ENCODE data around the gene KXD1.

Gene KXD1

GRCh38 chr19:18557411-18558201 lies at the start of gene KXD1:
Gene KXD1, plus strand, starts transcription at chr19:18557870. Its CDS starts 4,187 bp downstream, at chr19:18562057.
- peak within 1 kb of the TSS; percentile 94 for H3K4me3 ChIP-seq (ENCODE audit: low read depth, low read length)
- TF ChIP-seq CTCF (IDR thresholded peaks at IDR 0.05; ENCODE audit: borderline replicate concordance, insufficient read depth, low read depth, low read length) = no peak

- H3K4me3 ChIP-seq (ENCODE audit: low read depth, low read length) = no peak overlapping the region
- no peak for TF ChIP-seq CTCF (IDR thresholded peaks at IDR 0.05; ENCODE audit: borderline replicate concordance, insufficient read depth, low read depth, low read length)
These were observed 49.1 kb upstream of the KXD1 start for GRCh38 chr19:18508585-18508984.

GRCh38 chr19:18510216-18510615 lies 47.5 kb upstream of the KXD1 start:
- no peak overlapping the region for H3K4me3 ChIP-seq (ENCODE audit: low read depth, low read length)
- no peak for TF ChIP-seq CTCF (IDR thresholded peaks at IDR 0.05; ENCODE audit: borderline replicate concordance, insufficient read depth, low read depth, low read length)

DNA sequence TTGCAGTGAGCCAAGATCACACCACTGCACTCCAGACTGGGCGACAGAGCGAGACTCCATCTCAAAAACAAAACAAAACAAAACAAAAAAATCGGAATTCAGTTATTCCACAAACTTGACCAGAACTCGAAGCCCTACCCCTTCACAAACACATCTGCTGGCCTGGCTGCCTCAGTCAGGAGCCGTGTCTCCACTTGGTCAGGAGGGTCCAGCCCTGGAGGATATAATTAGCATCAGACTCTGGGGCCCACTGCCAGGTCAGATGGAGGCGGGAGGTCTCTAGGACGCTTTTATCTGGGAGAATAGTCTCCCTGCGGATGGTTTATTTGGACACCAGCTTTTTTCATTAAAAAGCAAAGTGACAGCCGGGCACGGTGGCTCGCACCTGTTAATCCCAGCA lies 43.8 kb upstream of the KXD1 start:
- no peak overlapping the region for H3K4me3 ChIP-seq (ENCODE audit: low read depth, low read length)
- no peak for TF ChIP-seq CTCF (IDR thresholded peaks at IDR 0.05; ENCODE audit: borderline replicate concordance, insufficient read depth, low read depth, low read length)

- no peak overlapping the region for H3K4me3 ChIP-seq (ENCODE audit: low read depth, low read length)
These were observed 42.6 kb upstream of the KXD1 start for GRCh38 chr19:18514800-18515682.

GRCh38 chr19:18515959-18516358 lies 41.7 kb upstream of the KXD1 start:
- TF ChIP-seq CTCF (IDR thresholded peaks at IDR 0.05; ENCODE audit: borderline replicate concordance, insufficient read depth, low read depth, low read length) = no peak
- H3K4me3 ChIP-seq (ENCODE audit: low read depth, low read length) = no peak overlapping the region

More at GRCh38 chr19:18514800-18515682, 42.6 kb upstream of the KXD1 start:
- TF ChIP-seq CTCF (IDR thresholded peaks at IDR 0.05; ENCODE audit: borderline replicate concordance, insufficient read depth, low read depth, low read length) = no peak
